Activated B cell treated with CpG ODN at 0.5 μM for 24 hours (primary cell): Measurements from ENCODE around the gene MROH8. TPM values are rescaled to one million over a fixed set of nuclear protein-coding genes. Genes with fewer than 3 reads are reported as not detected.

Experiments used
- ATAC-seq: fragments of 200-7000 bp; cut with Tn5 transposase; one replicate; pipeline ENCODE4 v1.10.0; 2021; ENCODE audit warnings: low read depth, mild to moderate bottlenecking, moderate library complexity
- CTCF ChIA-PET: fragments of 350-600 bp; sonication (Branson Sonifier 250); formaldehyde crosslinking; loops from one replicate; lab custom pipeline; 2021; ENCODE audit warnings: antibody characterized with exemption; lab: Charles Lee
- POLR2A ChIA-PET: fragments of 350-600 bp; sonication (Branson Sonifier 250); formaldehyde crosslinking; loops from one replicate; lab custom pipeline; 2021; ENCODE audit warnings: antibody characterized with exemption; lab: Charles Lee
- DNase-seq: peaks from one replicate; pipeline ENCODE4 v3.0.0; 2022
- H3K27ac Mint-ChIP-seq: one replicate; pipeline ENCODE4 v1.8.0; 2020; ENCODE audit warnings: mixed read lengths
- H3K27me3 Mint-ChIP-seq: one replicate; pipeline ENCODE4 v1.8.0; 2021; ENCODE audit warnings: mixed read lengths
- H3K36me3 Mint-ChIP-seq: one replicate; pipeline ENCODE4 v1.8.0; 2021; ENCODE audit warnings: low read depth, mixed read lengths
- H3K4me1 Mint-ChIP-seq: one replicate; pipeline ENCODE4 v1.8.0; 2021; ENCODE audit warnings: mixed read lengths
- H3K4me3 Mint-ChIP-seq: one replicate; pipeline ENCODE4 v1.8.0; 2020; ENCODE audit warnings: mild to moderate bottlenecking, mixed read lengths
- H3K9me3 Mint-ChIP-seq: one replicate; pipeline ENCODE4 v1.8.0; 2020; ENCODE audit warnings: mixed read lengths
- intact Hi-C: fragments of 100-400 bp; cut with micrococcal nuclease; formaldehyde crosslinking; loops from one replicate; pipeline ENCODE4 v1.15.1; 2024
- total RNA-seq: library from RNA; stranded (reverse); gene quantifications from 2 replicates; pipeline ENCODE4 v1.2.3, GENCODE V29; 2022
- TF ChIP-seq, protein P1 (sequence below): fragments of 200-600 bp; IDR thresholded peaks from one replicate; pipeline ENCODE4 v1.8.0; 2022; ENCODE audit warnings: antibody characterized with exemption, mild to moderate bottlenecking

MROH8 gene
- total RNA-seq, 1 donor from 2014 or later = 5.9 TPM

DNA sequence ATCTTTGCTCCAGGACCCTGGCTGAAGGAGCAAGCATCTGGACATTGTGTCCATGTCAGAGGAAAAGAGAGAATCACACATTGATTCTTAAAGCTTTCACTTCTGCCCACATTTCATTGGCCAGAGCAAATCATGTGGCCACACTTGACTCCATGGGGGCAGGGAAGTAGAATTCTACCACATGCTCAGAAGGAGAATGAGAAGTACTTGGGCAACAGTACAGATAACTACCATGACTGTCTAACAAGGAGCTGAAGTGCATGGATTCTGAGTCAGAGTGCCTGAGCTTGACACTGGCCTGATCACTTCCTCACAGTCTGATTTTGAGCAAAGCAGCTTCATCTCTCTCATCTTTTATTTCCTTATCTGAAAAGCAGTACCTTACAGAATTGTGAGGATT lies 43.7 kb upstream of the MROH8 start:
- ATAC-seq = peak; percentile 76
- CTCF ChIA-PET = interaction anchor here (1.0 kb wide), 1 partner anchor 312 kb away, joined by 3 read pairs; no protein-coding TSS in a partner anchor

DNA sequence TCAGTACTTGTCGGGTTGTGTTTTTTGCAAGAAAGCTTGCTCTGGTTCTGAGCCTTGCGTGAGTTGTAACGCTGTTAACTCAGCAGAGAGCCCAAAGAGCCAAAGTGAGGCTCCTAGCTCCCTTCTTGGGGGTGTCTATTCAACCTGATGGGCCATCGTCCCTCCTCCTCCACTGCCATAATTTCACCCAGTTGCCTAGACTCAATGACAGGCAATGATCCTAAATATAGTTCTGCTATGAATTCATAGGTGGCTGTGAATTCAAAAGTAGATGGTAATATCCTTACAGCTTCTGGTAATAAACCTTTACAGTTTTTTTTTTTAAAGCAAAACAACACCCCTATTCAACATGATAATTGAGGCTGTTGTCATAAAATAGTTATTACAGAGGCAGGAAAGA lies 42.7 kb upstream of the MROH8 start:
- Mint-ChIP-seq H3K9me3 (no peaks in the 10 kb centered on the region), H3K4me1 (peaks cover 4% of the 10 kb centered on the region), H3K27me3 (no peaks in the 10 kb centered on the region), H3K27ac (no peak overlapping the region), H3K36me3 (peaks cover 83% of the 10 kb centered on the region), H3K4me3 (no peak overlapping the region)
- ChIA-PET CTCF (no interaction called here), POLR2A (interaction anchor here (0.6 kb wide), 1 partner anchor 137 kb away, joined by 3 read pairs; no protein-coding TSS in a partner anchor)
- DNase-seq (no peak), ATAC-seq (no peak)
- intact Hi-C loops = no loop called here
- TF ChIP-seq, protein P1, sequence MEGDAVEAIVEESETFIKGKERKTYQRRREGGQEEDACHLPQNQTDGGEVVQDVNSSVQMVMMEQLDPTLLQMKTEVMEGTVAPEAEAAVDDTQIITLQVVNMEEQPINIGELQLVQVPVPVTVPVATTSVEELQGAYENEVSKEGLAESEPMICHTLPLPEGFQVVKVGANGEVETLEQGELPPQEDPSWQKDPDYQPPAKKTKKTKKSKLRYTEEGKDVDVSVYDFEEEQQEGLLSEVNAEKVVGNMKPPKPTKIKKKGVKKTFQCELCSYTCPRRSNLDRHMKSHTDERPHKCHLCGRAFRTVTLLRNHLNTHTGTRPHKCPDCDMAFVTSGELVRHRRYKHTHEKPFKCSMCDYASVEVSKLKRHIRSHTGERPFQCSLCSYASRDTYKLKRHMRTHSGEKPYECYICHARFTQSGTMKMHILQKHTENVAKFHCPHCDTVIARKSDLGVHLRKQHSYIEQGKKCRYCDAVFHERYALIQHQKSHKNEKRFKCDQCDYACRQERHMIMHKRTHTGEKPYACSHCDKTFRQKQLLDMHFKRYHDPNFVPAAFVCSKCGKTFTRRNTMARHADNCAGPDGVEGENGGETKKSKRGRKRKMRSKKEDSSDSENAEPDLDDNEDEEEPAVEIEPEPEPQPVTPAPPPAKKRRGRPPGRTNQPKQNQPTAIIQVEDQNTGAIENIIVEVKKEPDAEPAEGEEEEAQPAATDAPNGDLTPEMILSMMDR = no peak

More for the DNA sequence above, 43.7 kb upstream of the MROH8 start:
- Mint-ChIP-seq H3K27ac (peak overlapping the region; percentile 70), H3K9me3 (no peaks in the 10 kb centered on the region), H3K4me1 (peaks cover 4% of the 10 kb centered on the region), H3K27me3 (no peaks in the 10 kb centered on the region), H3K4me3 (no peak overlapping the region), H3K36me3 (peaks cover 87% of the 10 kb centered on the region)
- POLR2A ChIA-PET = interaction anchor here (0.7 to 1.7 kb wide), 2 partner anchors 44 to 66 kb away, joined by 3 to 7 read pairs; partner anchors contain the start of genes MANBAL, MROH8 and RPN2
- intact Hi-C loops = no loop called here
- TF ChIP-seq, protein P1 = no peak
- no peak for DNase-seq

DNA sequence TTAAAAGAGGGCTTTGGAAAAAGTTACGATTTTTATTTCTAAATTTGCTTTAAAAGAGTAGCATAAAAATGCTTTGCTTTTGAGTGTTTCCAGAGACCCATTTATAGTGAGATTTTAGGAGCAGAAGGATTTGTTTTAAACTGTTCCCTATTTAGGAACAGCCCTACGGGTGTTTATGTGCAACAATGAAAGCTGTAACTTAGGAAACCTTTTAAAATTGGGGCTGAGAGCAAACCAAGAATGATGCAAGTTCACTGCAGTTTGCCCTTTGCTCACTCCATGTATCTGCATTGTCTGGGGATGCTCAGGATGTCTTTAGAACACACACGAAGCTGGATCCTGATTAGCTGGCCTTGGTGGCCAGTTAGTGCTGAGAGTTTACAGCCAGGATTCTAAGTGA lies 41.4 kb upstream of the MROH8 start:
- intact Hi-C loops = no loop called here
- ChIA-PET CTCF (interaction anchor here (1.0 kb wide), 1 partner anchor 25 kb away, joined by 5 read pairs; no protein-coding TSS in a partner anchor), POLR2A (interaction anchor here (0.6 kb wide), 1 partner anchor 9 kb away, joined by 4 read pairs; no protein-coding TSS in a partner anchor)
- no peak for DNase-seq
- Mint-ChIP-seq H3K27ac (no peak overlapping the region), H3K9me3 (no peaks in the 10 kb centered on the region), H3K4me1 (peaks cover 4% of the 10 kb centered on the region), H3K36me3 (peaks cover 81% of the 10 kb centered on the region), H3K4me3 (no peak overlapping the region), H3K27me3 (no peaks in the 10 kb centered on the region)
- TF ChIP-seq, protein P1 = no peak
- ATAC-seq = no peak

DNA sequence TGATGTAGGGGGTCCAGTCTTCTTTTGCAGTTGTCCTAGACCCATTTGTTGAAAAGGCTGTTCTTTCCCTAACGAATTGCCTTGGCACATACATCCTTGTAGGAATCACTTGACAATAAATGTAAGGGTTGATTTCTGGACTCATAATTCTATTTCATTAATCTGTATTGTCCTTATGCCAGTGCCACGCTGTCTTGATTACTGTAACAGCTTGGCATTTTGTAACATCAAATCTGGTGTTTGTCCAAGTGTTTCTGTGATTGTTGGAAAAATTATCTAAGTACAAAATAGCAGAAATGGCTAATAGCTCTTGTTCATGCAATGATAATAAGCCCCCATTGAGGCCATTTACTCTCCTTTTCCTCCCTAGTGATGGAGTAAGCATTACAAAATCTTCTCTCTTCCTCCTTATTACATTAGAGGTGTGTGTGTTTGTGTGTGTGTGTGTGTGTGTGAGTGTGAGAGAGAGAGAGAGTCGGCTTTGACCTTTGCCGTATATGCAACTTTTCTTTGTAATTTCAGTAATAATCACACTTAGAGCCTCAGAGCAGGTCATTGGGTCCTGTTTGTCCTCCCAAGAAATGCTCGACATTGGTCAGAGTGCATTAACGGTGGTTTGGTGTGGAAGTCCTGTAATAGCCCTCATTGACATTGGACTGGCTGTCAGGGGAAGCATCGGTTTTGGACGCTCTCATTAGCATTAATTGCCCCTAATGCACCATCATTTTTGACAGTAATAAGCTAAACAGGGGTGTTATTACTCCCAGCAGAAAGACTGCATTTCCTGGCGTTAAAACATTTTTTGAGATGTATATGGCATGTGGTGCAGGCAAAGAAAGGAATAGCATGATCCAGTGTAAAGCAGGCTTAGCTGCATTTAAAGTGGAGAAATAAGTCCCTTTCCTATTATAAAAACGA lies 40.7 kb upstream of the MROH8 start:
- ATAC-seq (no peak), DNase-seq (no peak)
- intact Hi-C loops = no loop called here
- Mint-ChIP-seq H3K9me3 (no peaks in the 10 kb centered on the region), H3K27me3 (no peaks in the 10 kb centered on the region), H3K4me3 (no peak overlapping the region), H3K36me3 (peaks cover 81% of the 10 kb centered on the region), H3K4me1 (peaks cover 4% of the 10 kb centered on the region), H3K27ac (no peak overlapping the region)
- TF ChIP-seq, protein P1 = no peak
- ChIA-PET POLR2A (interaction anchor here (0.6 kb wide), 1 partner anchor 8 kb away, joined by 4 read pairs; no protein-coding TSS in a partner anchor), CTCF (interaction anchor here (1.0 kb wide), 1 partner anchor 24 kb away, joined by 5 read pairs; no protein-coding TSS in a partner anchor)

DNA sequence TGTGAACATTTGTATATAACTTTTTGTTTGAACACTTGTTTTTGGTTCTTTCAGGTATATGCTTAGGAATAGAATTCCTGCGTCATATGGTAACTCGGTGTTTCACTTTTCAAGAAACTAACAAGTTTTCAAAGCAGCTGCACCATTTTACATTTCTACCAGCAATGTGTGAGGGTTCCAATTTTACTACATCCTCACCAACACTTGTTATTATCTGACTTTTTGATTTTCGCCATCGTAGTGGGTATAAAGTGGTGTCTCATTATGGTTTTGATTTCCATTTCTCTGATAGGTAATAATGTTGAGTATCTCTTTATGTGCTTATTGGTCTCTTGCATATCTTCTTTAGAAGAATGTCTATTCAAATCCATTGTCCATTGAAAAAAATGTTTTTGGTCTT lies 39.6 kb upstream of the MROH8 start:
- no peak for ATAC-seq
- H3K9me3 Mint-ChIP-seq = no peaks in the 10 kb centered on the region
- ChIA-PET POLR2A (no interaction called here), CTCF (no interaction called here)
- no peak overlapping the region for H3K4me3 Mint-ChIP-seq
- no peaks in the 10 kb centered on the region for H3K27me3 Mint-ChIP-seq
- TF ChIP-seq, protein P1 = no peak
- H3K36me3 Mint-ChIP-seq = peaks cover 79% of the 10 kb centered on the region
- peaks cover 4% of the 10 kb centered on the region for H3K4me1 Mint-ChIP-seq
- H3K27ac Mint-ChIP-seq = no peak overlapping the region
- no peak for DNase-seq
- intact Hi-C loops = no loop called here
